GM12878 (cell line): ENCODE results near the gene MGAT5.

Source experiments
- POLR2A ChIP-seq: IDR thresholded peaks from 2 replicates; pipeline ENCODE4 v1.6.1; 2011; ENCODE audit warnings: low read depth, mild to moderate bottlenecking, low read length
- POLR2AphosphoS5 ChIP-seq: IDR thresholded peaks from 2 replicates; pipeline ENCODE4 v1.6.1; 2011; ENCODE audit warnings: mild to moderate bottlenecking, low read length, inconsistent platforms

DNA sequence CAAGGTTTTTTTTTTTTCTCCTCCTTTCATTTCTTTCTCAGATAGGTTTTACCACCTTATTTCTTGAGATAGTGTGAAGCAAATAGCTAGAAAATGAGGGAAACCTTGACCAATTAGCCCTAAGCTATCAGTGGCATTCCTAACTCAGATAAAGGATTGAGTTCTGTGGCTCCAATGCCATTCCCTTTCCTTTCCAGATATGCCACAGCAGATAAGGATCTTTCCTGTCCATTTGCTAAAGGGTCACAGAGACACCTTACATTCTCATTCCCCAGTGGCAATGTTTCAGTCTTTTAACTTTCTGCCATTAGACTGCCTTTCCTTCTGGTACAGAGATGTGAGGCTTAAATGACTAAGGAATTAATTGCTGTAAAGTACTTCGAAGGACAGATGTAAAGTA, 81.7 kb downstream of the MGAT5 start:
- TF ChIP-seq POLR2AphosphoS5 (no peak), POLR2A (no peak)
